Fibroblast of the aortic adventitia (primary cell): ENCODE measurements around the gene GNPTAB. TPM values are rescaled to one million over a fixed set of nuclear protein-coding genes. Genes with fewer than 3 reads are reported as not detected.

Experiments
- DNase-seq: peaks from one replicate; pipeline ENCODE4 v3.0.0-alpha.2; 2010; ENCODE audit warnings: low read depth
- H3K4me3 ChIP-seq: 2 replicates; pipeline ENCODE4 v1.5.1; 2011; ENCODE audit warnings: low read depth, mild to moderate bottlenecking, control low read depth, low read length, moderate library complexity
- total RNA-seq: library from RNA; depleted of rRNA; stranded (reverse); fragments of >200 nt; gene quantifications from 2 replicates; pipeline ENCODE4 v1.2.3, GENCODE V29; 2012; ENCODE audit warnings: low replicate concordance
- TF ChIP-seq, protein P1 (sequence below): IDR thresholded peaks from 2 replicates; pipeline ENCODE4 v1.5.1; 2011; ENCODE audit warnings: mild to moderate bottlenecking, low read length, control low read depth, inconsistent platforms; ENCODE audit not compliant: insufficient read depth

GNPTAB gene
- total RNA-seq, 1 donor = 31.5 TPM

DNA sequence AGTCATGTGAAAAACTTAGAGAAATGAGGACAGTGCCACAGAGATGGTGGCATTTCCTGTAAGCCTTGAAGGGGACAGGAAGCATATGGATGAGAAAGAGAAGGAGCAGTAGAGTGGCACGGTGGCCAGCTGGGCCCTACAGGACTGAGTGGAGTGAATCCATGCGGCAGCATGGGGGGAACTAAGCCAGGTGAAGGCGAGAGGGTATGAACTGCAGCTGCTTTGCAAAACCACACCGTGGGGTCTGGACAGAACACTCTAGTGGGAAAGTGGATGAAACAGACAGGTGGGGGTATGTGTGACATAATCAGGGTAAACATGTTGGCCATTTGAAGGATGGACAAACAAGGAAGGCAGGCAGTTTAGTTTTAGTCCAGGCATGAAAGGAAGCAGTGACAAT lies 81.1 kb downstream of the GNPTAB start:
- TF ChIP-seq, protein P1, sequence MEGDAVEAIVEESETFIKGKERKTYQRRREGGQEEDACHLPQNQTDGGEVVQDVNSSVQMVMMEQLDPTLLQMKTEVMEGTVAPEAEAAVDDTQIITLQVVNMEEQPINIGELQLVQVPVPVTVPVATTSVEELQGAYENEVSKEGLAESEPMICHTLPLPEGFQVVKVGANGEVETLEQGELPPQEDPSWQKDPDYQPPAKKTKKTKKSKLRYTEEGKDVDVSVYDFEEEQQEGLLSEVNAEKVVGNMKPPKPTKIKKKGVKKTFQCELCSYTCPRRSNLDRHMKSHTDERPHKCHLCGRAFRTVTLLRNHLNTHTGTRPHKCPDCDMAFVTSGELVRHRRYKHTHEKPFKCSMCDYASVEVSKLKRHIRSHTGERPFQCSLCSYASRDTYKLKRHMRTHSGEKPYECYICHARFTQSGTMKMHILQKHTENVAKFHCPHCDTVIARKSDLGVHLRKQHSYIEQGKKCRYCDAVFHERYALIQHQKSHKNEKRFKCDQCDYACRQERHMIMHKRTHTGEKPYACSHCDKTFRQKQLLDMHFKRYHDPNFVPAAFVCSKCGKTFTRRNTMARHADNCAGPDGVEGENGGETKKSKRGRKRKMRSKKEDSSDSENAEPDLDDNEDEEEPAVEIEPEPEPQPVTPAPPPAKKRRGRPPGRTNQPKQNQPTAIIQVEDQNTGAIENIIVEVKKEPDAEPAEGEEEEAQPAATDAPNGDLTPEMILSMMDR = no peak
- H3K4me3 ChIP-seq = no peak overlapping the region
- no peak for DNase-seq

DNA sequence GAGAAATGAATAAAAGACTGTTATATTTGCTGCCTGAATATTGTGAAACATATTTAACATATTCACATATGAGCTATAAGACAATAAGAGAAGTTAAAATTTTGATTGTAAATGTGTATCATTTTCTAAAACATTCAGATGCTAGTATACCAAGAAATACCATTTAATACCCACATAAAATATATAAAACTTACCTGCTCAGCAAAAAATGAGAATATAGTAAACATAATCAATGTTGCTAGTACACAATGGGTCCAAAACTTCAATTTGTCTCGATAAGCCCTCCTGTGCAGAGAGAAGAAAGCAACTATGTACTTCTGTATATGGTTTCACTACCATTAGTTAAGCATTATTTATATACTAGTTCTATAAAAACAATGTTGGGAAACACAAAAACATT lies 81.9 kb downstream of the GNPTAB start:
- H3K4me3 ChIP-seq = no peak overlapping the region
- DNase-seq = no peak
- TF ChIP-seq, protein P1 = no peak

DNA sequence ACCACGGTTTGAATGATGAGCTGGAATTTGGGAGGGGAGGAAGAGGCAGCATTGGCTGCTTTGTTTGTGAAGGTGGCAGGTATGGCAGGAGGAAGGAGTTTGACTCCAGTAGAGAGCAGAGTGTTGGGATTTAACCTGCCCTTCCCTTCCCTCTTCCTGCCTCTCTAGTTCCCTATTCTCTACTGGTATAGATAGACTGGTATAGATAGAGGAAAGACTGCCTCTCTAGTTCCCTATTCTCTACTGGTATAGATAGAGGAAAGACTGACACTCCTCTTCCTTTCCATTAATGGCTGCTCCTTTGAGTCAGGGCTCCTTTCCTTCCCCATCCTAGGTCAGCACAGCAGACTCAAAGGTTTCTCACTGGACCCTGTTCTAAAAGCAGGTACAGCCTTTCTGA lies 83.1 kb downstream of the GNPTAB start:
- TF ChIP-seq, protein P1 = no peak
- no peak for DNase-seq
- no peak overlapping the region for H3K4me3 ChIP-seq

DNA sequence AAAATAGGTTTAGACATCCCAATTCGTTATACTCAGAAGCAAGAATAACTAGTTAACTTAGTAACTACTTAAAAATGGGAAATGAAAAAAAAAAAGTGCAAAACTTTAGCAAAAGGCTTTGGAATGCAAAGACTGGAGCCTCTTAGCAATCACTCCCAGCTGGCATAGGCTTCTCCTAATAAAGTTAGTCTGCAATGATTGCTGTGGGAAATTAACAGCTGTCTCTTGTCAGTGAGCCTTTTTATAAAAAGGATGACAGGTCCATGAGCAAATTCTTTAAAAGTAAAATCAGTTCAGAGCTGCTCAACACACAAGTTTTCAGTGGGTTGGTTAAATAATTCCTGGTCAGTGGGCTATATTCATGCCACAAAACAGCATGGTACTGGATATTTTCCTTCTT lies 84.1 kb downstream of the GNPTAB start:
- no peak for DNase-seq
- no peak overlapping the region for H3K4me3 ChIP-seq
- TF ChIP-seq, protein P1 = no peak

DNA sequence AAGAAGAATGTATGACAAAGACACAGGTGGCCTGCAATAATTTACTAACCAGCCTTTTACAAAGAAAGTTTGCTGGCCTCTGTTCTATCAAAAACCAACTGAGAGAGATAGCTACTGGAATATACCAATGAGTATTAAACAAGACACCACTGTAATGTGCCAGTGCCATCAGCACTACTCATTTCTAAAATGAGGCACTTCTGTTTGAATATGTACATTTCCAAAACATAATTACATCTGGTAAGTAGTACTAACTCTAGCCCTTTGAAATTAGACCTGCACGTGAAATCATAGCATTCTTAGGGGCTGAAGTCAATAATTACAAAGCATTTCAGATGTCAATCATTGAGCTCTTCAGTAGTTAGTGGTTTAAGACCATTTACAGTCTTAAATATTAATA lies 84.6 kb downstream of the GNPTAB start:
- DNase-seq = no peak
- H3K4me3 ChIP-seq = no peak overlapping the region
- TF ChIP-seq, protein P1 = no peak

DNA sequence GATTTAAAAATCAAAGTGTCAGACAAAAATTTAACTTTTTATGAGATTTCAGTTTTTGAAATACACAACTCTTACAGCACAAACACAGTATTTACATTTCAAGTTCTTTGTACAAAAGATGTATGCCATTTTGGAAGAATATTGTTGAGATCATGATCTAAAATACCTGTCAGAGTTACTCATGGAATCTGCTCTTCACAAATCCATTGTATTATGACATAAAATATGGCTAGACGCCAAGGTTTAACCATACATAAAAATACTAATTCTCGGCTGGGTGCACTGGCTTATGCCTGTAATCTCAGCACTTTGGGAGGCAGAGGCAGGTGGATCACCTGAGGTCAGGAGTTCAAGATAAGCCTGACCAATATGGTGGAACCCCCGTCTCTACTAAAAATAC lies 85.3 kb downstream of the GNPTAB start:
- no peak overlapping the region for H3K4me3 ChIP-seq
- TF ChIP-seq, protein P1 = no peak
- DNase-seq = no peak

DNA sequence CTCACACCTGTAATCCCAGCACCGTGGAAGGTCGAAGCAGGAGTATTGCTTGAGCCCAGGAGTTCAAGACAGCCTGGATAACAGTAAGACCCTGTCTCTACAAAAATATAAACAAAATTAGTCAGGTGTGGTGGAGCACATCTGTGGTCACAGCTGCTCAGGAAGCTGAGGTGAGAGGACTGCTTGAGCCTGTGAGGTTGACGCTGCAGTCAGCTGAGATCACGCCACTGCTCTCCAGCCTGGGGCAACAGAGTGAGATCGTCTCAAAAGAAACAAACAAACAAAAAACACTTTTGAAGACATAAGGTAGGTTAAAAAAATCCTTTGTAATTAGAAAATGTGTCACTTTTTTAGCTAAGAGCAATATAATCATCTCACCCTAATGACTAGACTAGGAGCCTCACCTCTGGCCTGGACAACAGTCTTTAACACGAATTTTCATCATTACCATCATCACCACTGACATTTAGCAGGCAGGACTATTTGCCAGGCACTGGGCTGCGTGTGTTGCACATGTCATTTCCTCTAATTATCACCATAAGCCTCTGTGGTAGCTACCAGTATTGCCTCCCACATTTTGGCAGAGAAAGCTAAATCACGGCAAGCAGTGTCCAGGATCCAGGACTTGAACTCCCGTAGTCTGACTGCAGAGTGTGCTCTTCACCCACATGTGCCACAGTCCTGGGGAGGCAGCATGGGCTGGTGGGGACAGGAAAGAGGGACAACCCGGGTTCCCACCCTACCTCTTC lies 86.9 kb downstream of the GNPTAB start:
- TF ChIP-seq, protein P1 = no peak
- DNase-seq = no peak
- no peak overlapping the region for H3K4me3 ChIP-seq
